SIG-M5 (cell line): Measurements from ENCODE around the gene TSSC4.

Experiments
- DNase-seq: peaks from one replicate; lab custom pipeline; 2025; lab: John Stamatoyannopoulos, UW

Gene TSSC4

GRCh38 chr11:2433106-2433925 lies 32.8 kb downstream of the TSSC4 start:
- no peak for DNase-seq

GRCh38 chr11:2434008-2434407 lies 33.5 kb downstream of the TSSC4 start:
- DNase-seq = no peak

DNA sequence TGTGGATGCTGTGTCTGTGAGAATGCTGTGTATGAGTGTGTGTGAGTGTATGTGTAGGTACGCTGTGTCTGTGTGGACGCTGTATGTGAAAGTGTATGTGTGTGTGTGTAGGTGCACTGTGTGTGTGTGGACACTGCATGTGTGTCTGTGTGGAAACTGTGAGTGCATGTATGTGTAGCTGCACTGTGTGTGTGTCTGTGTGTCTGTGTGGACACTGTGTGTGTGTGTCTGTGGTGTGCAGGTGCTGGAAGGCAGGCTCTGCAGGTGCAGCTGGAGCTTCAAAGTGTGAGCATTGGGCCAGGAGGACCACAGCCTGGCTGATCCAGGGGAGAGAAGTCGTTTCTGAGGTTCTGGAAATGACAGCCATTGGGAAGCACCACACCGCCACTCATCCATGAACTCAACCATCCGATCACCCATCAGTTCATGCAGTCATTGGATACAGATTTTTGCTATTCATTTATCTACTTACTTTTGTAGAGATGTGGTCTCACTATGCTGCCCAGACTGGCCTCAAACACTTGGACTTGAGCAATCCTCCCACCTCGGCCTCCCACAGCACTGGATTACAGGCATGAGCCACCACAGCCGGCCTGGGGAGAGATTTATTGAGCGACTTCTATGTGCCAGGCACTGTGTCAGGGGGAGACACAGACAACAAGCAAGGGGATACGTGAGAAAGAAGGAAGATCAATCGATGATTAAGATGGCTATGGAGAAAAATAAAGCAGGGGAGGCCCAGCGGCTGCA lies 34.1 kb downstream of the TSSC4 start:
- DNase-seq = no peak

- DNase-seq = no peak
These were observed 34.9 kb downstream of the TSSC4 start for GRCh38 chr11:2435288-2436012.

DNA sequence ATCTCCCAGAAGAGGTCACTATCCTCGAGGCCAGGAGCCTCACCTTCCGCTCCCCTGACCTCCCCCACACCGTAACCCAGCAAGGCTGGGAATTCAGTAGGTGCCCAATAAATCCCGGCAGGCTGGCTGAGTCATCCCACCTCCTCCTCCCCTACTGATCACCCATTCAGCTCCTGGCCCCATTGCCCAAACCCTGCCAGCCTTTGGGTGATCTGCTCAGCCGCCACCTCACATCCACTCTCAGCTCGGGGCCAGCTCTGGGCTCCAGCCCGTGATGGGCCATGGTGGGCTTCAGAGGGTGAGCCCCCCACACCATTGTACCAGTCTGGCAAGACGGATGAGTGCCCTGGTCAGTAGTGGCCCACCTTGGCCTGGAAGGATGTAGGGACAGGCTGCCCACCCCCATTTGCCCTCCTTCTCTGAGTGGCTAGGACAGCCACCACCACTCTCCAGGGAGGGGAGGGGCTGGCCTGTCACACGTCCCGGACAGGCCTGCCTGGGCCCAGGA lies 35.5 kb downstream of the TSSC4 start:
- no peak for DNase-seq

DNA sequence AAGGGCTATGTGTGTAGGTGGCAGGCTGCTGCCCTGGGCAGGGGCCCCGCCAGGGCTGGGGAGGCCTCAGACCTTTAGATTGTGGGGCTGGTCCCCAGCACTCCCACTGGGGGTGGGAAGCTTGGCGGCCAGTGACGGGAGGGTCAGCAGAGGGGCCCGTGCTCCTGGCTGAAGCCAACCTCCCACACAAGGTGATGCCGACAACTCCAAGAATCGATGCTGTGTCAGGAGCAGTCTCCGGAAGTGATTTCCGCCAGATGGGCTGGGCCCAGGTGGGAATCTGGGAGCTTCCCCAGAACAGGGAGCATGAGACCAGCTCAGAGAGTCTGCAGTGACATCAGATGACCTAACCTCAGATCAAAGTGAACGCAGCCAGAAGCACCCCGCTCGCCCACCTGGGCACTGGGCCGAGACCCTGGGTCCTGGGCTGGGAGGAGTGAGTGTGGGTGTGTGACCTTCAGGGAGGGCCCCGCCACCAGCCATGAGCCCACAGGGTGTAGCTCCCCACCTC lies 36.0 kb downstream of the TSSC4 start:
- no peak for DNase-seq

DNA sequence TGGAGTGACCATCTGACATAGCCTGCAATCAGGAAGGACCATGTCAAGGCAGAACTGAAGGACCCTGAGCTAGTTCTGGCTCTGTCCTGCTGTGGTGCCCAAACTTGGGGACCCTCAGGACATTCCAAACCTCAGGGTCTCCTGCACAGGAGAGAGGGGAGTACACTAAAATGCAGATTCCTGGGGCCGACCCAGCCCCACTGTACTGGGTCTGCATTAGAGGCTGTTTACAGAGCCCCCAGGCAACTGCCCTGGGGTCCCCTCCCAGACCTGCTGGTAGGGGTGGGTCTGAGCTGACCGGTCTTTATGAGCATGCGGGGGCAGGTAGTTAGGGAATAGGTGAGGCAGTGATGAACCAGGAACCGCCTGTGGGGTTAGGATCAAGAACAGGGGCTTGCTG lies 37.0 kb downstream of the TSSC4 start:
- DNase-seq = no peak

DNA sequence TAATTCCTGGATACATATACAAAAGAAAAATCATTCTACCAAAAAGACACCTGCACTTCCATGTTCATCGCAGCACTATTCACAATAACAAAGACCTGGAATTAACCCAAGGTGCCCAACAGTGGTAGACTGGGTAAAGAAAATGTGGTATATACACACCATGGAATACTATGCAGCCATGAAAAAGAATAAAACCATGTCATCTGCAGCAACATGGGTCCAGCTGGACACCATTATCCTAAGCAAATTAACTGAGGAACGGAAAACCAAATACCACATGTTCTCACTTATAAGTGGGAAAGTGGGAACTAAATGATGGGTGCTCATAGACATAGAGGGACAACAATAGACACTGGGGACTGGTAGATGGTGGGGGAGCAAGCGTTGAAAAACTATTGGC lies 39.3 kb downstream of the TSSC4 start:
- DNase-seq = no peak

DNA sequence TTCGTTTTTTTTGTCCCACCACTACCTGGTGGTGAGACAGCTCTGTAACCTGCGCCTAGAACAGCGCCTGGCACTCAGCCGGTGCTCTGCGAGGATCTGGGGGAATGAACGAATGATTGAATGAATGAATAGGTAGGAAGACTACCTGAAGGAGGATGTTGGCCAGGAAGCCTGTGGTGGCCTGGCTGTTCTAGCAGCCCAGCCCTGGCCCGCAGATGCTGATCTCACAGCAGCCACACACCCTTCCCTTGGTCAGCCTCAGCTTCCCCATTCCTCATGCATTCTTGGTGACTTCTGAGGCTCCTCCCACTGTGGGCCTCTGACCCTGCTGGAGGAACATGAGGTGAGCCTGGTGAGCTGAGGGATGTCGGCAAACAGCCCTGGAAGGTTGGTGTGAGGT lies 40.1 kb downstream of the TSSC4 start:
- DNase-seq = no peak

- no peak for DNase-seq
These were observed 40.6 kb downstream of the TSSC4 start for GRCh38 chr11:2441171-2441570.

DNA sequence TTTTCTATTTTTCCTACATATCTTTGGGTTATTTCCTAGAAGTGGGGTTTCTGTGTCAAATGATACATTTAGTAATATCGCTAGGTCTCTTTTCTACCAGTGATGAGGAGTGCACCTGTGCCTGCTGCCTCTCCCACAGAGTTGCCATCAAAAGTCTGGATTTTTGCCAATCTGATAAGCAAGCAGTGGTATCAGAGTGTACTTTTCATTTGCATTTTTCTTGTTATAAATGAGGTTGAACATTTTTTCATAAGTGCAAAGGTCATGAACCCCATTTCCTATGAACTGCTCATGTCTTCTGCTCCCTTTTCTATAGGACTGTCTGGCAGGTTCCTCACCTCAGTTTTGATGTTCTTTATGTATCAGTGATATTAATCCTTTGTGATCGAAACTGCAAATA lies 42.0 kb downstream of the TSSC4 start:
- no peak for DNase-seq

- no peak for DNase-seq
These were observed 42.9 kb downstream of the TSSC4 start for GRCh38 chr11:2443406-2443805.

DNA sequence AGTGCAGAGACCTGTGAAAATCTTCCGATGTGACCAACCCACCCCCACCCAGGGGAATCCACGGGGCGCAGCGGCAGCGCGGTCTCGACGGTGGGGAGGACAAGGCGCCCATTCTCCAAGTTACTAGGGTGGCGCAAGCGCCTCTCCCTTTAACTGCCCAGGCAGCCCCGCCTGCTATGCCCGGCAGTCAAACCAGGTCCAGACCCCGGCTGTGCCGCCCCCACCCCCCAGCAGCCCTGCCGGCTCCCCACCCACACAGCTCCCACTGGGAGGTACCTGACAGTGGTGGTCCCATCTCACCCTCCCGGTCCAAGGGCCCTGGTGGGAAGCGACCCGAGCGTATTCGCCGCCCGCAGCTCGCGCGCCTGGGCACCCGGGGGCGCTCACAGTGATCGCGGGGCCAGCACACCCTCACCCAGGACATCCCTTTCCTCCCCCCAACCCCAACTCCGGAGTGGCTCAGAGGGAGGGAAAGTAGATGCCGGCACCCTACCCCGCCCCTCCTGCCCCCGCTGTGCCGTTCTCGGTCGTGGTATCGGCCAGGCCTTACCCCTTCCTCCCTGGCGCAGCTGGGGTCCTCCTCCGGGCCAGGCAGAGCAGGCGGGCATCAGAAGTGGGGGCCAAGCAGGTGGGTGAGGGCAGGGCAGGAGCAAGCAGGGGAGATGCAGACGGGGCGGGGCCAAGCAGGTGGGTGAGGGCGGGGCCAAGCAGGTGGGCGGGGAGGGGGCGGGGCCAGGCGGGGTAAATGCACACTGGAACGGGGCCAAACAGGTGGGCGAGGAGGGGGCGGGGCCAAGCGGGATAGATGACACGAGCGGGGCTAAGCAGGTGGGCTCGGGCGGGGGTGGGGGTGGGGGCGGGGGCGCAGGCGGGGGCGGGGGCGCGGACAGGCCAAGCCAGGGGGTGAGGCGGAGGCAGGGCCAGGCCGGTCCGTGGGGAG lies 43.6 kb downstream of the TSSC4 start, which contains the start of gene TRPM5:
Gene TRPM5, minus strand, starts transcription at position 634 of the 940 bp plus-strand sequence. CDS start 21,478 bp downstream, outside the sequence.
- no peak for DNase-seq

GRCh38 chr11:2444821-2445745 lies 44.5 kb downstream of the TSSC4 start, which contains the start of gene KCNQ1:
TSS of gene KCNQ1 (plus strand) at chr11:2445008. CDS start at chr11:2445099, 91 bp downstream.
- no peak for DNase-seq

DNA sequence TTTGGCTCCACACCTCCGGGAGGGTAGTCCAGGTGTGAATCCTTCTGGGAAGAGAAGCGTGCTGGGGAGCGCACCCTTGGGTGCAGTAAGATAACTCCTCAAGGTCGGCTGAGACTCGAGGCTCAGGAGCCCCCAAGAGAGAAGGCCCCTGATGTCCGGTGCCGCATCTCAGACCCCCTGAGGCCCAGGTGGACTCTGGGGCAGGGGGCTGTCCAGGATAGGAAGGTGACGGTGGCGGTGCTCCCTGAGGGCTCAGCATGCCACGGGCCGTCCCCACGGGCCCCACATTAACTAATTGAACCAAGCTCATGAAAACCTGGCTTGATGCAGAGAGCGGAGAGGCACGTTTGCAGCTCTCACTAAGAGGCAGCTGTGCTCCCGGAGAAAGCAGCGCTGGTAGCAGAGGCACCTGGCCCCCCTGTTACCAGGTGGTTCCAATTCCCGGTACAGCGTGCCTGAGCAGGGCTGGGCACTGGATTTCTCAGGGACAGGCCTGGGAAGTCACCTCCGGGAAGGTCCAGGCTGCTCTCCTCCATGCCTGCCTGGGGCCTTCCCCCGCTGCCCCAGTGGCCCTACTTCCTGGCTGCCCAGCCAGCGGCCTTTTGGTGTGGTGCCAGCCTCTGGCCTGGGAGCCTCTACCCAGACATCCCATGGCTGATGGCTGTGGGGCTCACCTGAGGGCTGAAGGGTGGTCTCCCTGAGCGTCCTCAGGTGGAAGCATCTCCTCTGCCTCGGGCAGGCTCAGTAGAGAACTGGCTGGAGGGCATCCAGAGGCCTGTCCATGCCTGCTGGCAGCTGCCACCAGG lies 45.4 kb downstream of the TSSC4 start:
- no peak for DNase-seq

GRCh38 chr11:2446590-2447252 lies 46.2 kb downstream of the TSSC4 start:
- no peak for DNase-seq

DNA sequence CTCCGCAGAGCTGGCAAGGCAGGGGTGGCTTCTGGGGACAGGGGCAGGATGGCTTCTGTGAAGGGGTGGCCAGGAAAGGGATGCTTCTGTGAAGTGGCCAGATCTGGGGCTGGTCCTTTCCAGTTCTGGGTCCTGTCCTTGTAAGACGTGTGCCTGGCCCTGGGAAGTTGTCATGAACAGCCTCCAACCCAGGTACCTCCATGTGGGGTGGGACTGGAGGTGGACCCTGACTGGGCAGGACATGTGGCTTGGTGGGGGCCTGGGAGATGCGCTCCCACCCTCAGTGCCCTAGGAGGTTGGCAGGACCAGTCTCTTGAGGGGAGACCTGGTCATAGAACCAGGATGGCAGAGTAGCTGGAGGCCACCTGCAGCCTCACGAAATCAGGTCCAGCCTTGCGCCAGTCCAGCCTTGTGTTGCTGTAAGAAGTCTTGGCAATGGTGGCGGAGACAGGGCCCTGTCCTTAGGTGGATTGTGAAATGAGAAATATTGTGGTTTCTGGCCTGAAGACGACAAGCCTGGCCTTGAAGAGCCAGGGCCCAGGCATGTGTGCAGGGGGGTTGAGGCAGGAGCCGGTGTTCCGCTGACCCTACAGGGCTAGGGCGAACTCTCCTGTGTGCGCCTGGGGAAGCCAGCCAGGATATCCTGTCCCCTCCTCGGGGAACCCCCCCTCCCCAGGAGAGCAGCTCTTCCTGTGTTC lies 46.9 kb downstream of the TSSC4 start:
- DNase-seq = no peak
